Inferior parietal cortex (tissue), 1 donor: ENCODE results near the gene RPS6KA5.

Source experiments
- DNase-seq: peaks from one replicate; pipeline ENCODE4 v3.0.0-alpha.2; 2016; ENCODE audit errors: extremely low spot score

Gene RPS6KA5

GRCh38 chr14:90938615-90939014 is 121.8 kb downstream of the RPS6KA5 start:
- no peak for DNase-seq

- DNase-seq: no peak
Observed at GRCh38 chr14:90936757-90937440, 123.5 kb downstream of the RPS6KA5 start.

- DNase-seq: no peak
Observed at GRCh38 chr14:90924621-90925340, 135.7 kb downstream of the RPS6KA5 start.

- no peak for DNase-seq
Observed at GRCh38 chr14:90922141-90922540, 138.3 kb downstream of the RPS6KA5 start.

GRCh38 chr14:90911121-90911520 is 149.3 kb downstream of the RPS6KA5 start:
- no peak for DNase-seq

- DNase-seq: no peak
Observed at GRCh38 chr14:90907178-90907577, 153.3 kb downstream of the RPS6KA5 start.

- DNase-seq: no peak
Observed at GRCh38 chr14:90905531-90905930, 154.9 kb downstream of the RPS6KA5 start.

GRCh38 chr14:90903101-90903500 is 157.3 kb downstream of the RPS6KA5 start:
- DNase-seq: peak; percentile 86

- peak; percentile 57 for DNase-seq
Observed at GRCh38 chr14:90900476-90901083, 159.9 kb downstream of the RPS6KA5 start.

- no peak for DNase-seq
Observed at GRCh38 chr14:90897022-90897421, 163.4 kb downstream of the RPS6KA5 start.

- DNase-seq: peak; percentile 32
Observed at GRCh38 chr14:90894241-90894640, 166.2 kb downstream of the RPS6KA5 start.

- DNase-seq: no peak
Observed at GRCh38 chr14:90893510-90893909, 166.9 kb downstream of the RPS6KA5 start.

- peak; percentile 39 for DNase-seq
Observed at GRCh38 chr14:90892970-90893369, 167.5 kb downstream of the RPS6KA5 start.

- no peak for DNase-seq
Observed at GRCh38 chr14:90891326-90891725, 169.1 kb downstream of the RPS6KA5 start.

GRCh38 chr14:90890322-90891020 is 170.0 kb downstream of the RPS6KA5 start:
- no peak for DNase-seq

GRCh38 chr14:90886297-90886815 is 174.1 kb downstream of the RPS6KA5 start:
- DNase-seq: no peak

GRCh38 chr14:90883782-90884181 is 176.7 kb downstream of the RPS6KA5 start:
- no peak for DNase-seq

- no peak for DNase-seq
Observed at GRCh38 chr14:90883197-90883596, 177.2 kb downstream of the RPS6KA5 start.

GRCh38 chr14:90880282-90880681 is 180.2 kb downstream of the RPS6KA5 start:
- DNase-seq: no peak

- DNase-seq: no peak
Observed at GRCh38 chr14:90874599-90874998, 185.8 kb downstream of the RPS6KA5 start.

- DNase-seq: no peak
Observed at GRCh38 chr14:90871605-90872233, 188.7 kb downstream of the RPS6KA5 start.
